Caki2 (cell line): Measurements from ENCODE around the gene RASSF4. TPM values are rescaled to one million over a fixed set of nuclear protein-coding genes. Genes with fewer than 3 reads are reported as not detected.
A peak's percentile ranks its signal among the peaks of the same experiment; 100 is the strongest.

Experiments
- DNase-seq: peaks from one replicate; pipeline ENCODE4 v3.0.0-alpha.2; 2015; ENCODE audit warnings: low read depth
- in situ Hi-C: cut with HindIII; loops from 2 replicates; pipeline ENCODE4 v1.10.0; 2016; ENCODE audit warnings: low sequenced_read_pairs, low pct_unique_long_range_greater_than_20kb, mixed read lengths
- total RNA-seq: library from RNA; depleted of rRNA; stranded (reverse); fragments of >200 nt; shearing (Covaris generic); gene quantifications from 2 replicates; pipeline ENCODE4 v1.2.3, GENCODE V29; 2014; ENCODE audit warnings: low replicate concordance

The RASSF4 gene
- total RNA-seq, 1 experiment from 2014 or later, result 2.9 TPM

DNA sequence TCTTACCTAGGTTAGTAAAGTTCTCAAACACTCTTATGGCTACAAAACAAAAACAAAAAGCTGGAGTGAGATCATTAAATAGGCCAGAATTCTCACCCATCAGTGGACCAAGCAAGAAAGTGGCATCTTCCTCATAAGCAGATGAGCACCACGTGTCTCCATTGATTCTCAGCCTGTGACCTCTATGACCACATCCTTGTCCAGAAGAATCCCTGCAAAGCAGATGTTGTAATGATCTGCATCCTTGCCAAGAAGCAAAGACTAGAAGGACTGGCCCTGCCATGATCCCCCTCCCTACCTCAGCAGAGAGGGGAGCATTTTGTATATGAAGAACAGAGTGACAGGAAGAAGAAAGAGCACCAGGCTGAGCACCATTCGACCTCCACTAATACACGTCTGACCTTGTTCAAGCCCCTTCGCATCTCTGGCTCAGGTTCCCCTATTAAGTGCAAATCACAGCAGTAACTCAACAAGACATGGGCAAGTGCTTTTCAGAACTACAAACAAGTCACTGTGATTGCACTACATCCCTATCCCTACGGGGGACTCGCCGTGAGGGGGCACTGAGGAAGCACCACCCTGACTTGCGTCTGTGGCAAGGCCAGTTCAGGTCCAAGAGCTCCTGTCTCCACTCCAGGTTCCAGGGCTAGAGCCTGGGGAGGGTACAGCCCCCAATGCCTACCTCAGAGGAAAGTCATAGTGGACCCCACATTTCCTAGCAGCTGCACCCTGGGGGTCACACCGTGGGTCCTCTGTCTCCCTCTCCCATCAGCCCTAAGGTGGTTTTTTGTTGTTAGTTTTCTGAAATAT lies 22.2 kb upstream of the RASSF4 start:
- in situ Hi-C loops, result no loop called here
- DNase-seq, result no peak

DNA sequence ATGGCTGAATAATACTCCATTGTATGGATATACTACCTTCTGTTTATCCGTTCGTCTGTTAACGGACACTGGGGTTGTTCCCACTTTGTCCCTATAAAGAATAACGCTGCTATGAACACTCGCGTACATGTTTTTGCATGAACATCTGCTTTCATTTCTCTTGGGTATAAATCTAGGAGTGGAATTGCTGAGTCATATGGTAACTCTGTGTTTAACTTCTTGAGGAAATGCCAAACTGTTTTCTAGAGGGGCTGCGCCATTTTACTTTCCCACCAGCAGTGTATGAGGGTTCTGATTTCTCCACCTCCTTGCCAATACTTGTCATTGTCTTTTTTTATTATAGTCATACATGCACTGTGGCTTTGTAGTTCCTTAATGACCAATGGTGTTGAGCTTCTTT lies 20.6 kb upstream of the RASSF4 start:
- no peak for DNase-seq

DNA sequence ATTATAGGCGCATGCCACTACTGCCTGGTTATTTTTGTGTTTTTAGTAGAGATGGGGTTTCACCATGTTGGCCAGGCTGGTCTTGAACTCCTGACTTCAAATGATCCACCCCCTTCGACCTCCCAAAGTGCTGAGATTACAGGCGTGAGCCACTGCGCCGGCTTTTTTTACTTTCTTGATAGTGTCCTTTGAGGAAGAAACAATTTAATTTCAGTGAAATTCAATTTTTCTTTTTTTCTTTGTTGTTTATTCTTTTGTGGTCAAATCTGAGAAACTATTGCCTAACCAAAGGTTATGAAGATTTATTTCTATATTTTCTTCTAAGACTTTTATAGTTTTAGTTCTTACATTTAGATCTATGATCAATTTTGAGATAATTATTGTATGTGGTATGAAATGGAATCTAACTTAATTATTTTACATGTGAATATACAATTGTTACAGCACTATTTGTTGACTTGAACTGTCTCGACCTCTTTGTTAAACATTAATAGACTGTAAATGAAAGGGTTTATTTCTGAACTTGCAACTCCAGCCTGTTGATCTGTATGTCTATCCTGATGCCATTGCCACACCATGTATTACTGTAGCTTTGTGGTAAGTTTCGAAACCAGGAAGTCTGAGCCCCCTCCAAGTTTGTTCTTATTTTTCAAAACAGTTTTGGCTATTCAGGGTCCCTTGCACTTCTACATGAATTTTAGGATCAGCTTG lies 19.8 kb upstream of the RASSF4 start:
- in situ Hi-C loops, result no loop called here
- DNase-seq, result no peak

More for the DNA sequence above, 20.6 kb upstream of the RASSF4 start:
- in situ Hi-C loops, result no loop called here

DNA sequence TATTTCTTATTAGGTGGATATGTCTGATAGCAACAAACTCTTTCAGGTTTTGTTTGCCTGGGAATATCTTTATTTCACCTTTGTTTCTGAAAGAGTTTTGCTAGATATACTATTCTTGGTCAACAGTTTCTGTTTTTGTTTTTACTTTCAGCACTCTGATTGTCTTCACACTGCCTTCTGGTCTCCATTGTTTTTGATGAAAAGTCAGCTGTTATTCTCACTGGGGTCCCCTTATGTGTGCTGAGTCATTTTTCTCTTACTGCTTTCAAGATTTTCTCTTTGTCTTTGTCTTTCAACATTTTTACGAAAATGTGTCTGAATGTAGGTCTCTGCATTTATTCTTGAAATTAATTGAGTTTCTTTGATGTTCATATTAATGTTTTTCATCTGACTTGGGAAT lies 15.2 kb upstream of the RASSF4 start:
- in situ Hi-C loops, result no loop called here
- DNase-seq, result no peak

DNA sequence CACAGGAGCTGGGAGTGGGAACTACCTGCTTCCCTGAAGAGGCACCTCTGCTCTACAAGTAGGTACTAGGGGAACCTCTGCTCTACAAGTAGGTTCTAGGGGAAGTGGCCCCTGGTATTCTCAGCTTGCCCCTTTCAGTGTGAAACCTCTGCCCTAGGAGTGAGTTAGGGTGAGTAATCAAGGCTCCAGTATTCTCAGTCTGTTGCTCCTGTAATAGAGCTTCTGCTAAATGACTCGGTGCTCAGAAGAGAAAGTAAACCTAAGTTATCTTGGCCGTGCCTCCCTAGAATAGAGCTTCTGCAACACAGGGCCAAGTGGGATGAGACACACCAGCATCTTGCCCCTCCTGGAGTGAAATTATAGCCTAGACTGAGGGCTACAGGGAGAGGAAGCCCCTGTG lies 13.4 kb upstream of the RASSF4 start:
- no peak for DNase-seq
- in situ Hi-C loops, result no loop called here

DNA sequence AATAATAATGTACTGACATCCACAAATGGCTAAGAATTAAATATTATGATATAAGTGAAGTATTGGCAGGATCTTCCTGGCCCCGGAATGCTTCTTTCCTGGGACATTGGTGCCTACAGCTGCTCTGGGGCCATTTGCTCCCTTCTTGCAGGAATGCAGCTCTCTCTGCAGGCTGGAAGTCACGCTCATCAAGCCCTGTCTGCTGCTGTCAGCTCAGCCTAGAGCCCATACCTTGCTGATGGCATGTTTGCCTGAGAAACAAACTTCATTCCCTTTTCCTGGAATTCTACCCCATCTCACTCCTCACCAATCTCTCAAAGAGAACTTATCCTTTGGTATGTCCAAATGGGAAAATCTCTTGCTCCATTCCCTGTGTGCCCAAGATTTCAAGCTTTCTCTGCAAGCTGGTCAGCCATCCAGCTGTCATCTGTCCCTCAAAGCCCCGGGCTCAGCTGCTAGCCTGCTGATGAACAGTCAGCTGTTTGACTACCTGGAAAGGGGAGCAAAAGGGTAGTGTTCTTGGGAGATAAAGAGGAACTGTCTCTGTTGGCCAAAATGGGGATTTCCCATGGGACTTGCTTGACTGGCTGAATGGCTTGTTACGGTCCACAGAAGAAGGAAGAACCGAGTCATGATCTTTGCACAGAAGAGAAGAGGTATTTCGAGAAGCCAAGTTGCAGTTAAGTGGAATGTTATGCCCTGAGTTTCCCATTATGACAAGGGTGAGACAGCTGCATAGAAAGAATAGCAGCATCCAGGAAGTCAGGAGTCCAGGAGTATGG lies 12.0 kb upstream of the RASSF4 start:
- DNase-seq, result peak; percentile 61
- in situ Hi-C loops, result no loop called here

DNA sequence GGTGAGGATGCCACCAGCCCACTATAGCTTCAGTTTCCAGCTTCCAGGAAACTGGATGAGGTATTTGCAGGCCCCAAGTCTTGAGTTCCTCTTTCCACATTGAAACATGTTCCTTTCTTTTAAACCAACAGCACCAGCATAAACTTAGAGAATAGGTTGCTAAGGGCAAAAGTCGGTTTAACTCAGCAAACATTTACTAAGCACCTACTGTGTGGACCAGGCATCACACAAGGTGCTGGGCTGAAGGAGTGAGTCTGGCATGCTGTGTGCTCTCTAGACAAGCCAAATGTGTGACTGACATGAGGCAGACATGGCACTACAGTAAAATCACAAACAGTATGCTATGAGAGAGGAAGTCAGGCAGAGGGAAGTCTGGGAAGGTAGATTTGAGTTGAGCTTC lies 11.0 kb upstream of the RASSF4 start:
- no peak for DNase-seq
- in situ Hi-C loops, result no loop called here

DNA sequence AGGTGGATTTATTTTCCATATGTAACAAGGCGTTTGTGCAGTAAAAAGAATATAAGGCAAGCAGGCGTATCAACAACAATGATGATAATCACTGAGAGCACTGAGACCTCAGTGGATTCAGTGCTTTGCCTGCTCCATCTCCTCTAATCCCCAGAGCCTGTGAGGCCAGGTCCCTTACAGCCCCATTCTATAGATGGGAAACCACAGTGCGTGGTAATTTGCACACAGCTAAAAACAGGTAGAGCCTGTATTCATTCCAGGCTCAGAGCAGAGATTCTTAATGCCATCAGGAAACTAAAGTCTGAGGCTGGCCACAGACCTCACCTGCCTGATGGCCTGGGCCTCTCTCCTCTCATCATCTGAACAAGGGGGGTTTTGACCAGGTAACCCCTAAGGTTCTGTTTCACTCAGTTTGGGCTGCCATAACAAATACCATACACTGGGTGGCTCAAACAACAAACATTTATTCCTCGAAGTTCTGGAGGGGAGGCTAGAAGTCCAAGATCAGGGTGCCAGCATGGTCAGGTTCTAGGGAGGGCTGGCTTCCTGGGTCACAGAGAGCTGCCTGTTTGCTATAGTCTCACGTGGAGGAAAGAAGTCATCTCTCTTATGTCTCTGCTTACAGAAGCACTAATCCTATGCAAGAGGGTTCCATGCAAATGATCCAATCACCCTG lies 10.3 kb upstream of the RASSF4 start:
- no peak for DNase-seq
- in situ Hi-C loops, result no loop called here

DNA sequence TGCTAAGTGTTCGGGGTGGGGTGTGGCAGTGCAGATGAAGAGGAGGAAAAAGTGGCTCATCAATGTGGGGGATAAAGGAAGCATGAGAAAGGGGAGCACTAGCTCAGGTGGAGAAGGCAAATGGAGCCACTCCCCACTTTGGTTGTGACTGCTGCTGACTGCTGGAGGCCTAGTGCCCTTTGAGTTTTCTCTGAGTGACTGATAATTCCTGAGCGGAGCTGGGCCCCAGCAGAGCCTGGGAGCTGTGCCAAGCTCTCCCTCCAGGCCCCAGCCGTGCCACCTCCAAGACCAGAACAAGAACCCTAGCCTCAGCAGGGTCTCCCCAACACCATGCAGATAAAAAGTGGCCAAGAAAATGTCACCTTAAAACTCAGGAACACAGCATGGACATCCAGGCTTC lies 9.7 kb upstream of the RASSF4 start:
- in situ Hi-C loops, result no loop called here
- DNase-seq, result no peak

DNA sequence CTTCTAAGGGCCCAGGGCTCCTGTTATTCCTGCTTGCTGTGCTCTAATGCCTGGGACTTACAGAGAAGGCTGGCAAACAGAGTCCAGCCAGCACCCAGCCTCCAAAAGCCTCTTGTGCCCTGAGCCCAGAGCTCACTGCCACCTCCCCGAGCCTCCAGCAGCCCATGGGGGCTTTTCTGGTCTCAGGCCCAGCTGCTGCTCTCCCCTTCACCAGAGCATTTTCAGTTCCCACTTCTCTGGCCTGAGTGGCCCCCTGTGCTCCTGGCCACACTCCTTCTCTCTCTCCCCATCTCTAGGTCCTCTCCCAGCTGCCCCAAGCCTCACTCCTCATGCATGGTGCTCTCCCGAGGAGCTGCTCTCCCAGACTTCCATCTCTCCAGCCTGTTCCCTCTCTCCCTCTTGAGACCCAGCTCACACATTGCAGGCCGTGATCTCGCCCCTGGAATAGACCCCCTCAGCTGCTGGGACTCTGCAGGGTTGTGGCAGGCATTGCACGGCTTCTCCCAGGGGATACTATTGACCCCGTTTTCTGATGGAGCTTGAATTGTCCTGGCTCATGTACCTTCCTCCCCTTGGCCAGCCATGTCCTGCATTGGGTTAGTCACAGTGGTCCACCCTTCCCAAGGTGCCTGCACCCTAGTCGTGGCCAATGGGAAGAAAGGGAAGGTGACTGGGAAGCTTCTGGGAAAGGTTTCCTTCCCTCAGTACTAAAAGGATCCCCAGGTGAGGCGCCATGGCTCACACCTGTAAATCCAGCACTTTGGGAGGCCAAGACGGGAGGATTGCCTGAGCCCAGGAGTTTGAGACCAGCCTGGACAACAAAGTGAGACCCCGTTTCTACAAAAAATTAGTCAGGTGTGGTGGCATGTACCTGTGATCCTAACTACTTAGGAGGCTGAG lies 9.0 kb upstream of the RASSF4 start:
- no peak for DNase-seq
- in situ Hi-C loops, result no loop called here

DNA sequence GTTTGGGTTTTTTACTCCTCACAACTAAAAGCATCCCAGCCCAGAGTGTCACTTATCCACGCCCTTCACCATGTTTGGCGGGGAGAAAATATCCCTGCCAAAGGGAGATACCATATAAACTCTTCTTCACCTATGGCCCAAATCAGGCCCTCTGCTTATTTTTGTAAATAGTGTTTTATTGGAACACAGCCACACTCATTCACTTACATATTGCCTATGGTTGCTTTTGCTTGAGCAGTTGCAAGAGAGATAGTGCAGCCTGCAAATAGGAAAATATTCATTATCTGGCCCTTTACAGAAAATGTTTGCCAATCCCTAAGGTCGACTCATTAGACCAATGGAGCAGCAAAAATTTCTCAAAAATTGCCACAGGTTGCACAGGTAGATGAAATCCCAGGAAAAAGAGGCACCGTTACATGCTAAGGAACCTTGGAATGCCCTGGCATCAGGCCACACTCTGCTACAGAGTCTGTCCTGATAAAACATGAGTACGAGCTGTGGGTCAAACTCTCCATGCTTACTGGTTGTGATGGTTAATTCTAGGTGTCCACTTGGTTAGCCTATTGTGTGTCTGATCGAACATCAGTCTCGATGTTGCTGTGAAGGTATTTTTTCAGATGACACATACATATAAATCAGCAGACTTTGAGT lies 7.9 kb upstream of the RASSF4 start:
- DNase-seq, result no peak
- in situ Hi-C loops, result no loop called here

DNA sequence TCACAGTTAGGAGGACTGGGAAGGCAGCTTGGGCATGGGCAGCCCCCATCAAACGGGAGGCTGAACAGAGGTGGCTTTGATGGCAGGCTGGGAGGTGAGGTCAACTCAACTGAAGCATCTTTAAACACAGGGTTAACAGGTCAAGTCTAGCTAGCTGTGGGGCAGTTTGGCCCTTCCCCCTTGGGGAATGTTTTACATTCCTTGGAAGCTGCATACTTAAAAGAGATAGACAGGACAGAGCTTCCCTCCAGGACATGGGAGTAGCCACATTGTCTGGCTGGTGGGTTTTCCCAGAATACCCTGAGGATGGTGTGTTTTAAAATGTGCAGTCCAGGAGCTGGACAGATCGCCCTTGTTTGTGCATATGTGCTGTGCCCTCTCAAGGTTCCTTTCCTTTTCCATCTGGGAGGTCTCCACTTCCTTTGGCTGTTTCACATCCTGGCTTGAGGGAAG lies 6.8 kb upstream of the RASSF4 start:
- peak; percentile 24 for DNase-seq
- in situ Hi-C loops, result no loop called here

DNA sequence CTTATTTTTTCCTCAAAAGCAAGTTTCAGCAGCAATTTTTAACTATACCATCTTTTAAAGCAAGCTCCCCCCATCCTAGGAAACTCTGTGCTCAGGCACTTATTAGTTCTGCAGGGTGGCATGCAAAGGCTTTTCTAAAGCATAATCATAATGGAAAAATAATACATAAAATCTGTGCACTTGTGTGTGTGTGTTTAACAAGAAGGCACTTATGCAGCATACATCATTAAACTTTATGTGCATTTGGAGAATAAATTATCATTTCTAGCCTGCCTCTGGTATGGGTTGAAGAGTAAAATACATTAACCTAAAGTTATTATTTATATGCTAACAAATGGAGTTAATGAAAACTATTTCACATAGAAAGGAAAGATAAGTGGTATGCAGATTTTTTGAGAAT lies 5.6 kb upstream of the RASSF4 start:
- in situ Hi-C loops, result no loop called here

DNA sequence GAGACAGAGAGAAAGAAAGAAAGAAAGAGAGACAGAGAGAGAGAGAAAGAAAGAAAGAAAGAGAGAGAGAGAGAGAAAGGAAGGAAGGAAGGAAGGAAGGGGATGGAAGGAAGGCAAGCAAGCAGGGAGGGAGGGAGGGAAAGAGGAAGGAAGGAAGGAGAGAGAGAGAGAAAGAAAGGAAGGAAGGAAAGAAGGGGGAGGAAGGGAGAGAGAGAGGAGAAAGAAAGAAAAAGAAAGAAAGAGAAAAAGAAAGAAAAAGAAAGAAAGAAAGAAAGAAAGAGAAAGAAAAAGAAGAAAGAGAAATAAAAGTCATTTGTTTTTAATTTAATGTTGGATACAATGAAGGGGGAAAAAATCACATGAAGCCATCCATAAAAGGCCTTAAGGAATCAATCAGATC lies 4.6 kb upstream of the RASSF4 start:
- no peak for DNase-seq
- in situ Hi-C loops, result no loop called here

More for the DNA sequence above, 5.6 kb upstream of the RASSF4 start:
- DNase-seq, result no peak

DNA sequence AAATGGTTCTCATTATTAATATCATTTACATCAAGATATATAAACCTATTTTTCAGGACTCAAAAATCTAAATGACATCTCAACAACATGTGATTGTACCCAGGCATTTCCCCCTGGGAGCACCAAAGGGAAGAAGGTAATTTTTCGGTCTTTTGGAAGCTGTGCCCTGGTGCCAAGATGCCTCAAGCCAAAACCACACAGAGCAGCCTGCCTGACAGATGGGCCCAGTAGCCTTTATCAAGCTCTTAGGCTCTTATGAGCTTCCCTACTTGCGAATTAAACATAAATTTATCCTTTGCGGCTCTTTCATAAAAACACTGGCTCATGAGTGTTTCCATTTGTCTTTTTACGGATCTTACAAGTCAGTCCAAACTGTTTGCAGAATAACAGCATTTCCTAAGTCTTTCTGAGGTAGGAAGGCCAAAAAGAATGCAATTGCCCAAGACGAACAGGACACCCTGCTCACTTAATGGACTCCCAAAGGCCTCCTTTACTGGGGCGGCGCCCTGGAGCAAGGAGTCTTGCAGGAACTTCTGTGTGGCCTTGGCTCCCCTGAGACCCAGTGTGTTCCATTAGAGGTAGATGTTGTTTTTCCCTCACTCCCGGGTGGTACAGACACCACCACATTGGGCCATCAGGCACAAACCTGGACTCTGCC lies 4.1 kb upstream of the RASSF4 start:
- in situ Hi-C loops, result no loop called here

DNA sequence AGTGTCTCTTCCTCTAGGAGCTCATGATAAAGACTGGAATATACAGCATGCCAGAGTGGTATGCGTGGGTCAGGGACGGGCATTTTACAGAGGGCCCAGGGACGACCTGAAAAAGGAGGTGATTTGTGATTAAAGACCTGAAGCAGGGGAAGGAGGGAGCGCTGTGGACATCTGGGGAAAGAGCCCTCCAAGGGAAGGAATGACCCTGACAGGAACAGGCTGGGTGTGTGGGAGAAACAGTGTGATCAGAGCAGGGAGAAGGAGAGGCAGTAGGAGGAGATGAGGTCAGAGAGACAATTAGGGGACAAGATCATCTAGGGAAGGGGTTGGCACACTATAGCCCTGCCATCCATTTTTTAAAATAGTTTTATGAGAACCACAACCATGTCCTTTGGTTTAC lies 3.4 kb upstream of the RASSF4 start:
- DNase-seq, result no peak
- in situ Hi-C loops, result no loop called here

More for the DNA sequence above, 4.1 kb upstream of the RASSF4 start:
- no peak for DNase-seq
